NCI-H748 treated with DMSO at 0.1 percent for 48 hours (cell line): ENCODE data around the gene CLCN7.

Source experiments
- DNase-seq: peaks from one replicate; lab custom pipeline; 2025; lab: John Stamatoyannopoulos, UW

The CLCN7 gene

GRCh38 chr16:1401758-1402154 is 73.1 kb downstream of the CLCN7 start:
- DNase-seq: no peak

- no peak for DNase-seq
These were observed 73.6 kb downstream of the CLCN7 start for GRCh38 chr16:1401061-1401757.

- DNase-seq: no peak
These were observed 75.8 kb downstream of the CLCN7 start for GRCh38 chr16:1398826-1399581.

- no peak for DNase-seq
These were observed 76.5 kb downstream of the CLCN7 start for GRCh38 chr16:1398351-1398750.

- no peak for DNase-seq
These were observed 77.0 kb downstream of the CLCN7 start for GRCh38 chr16:1397779-1398178.

- no peak for DNase-seq
These were observed 79.3 kb downstream of the CLCN7 start for GRCh38 chr16:1395444-1396031.
